DMS53 (cell line): ENCODE results near the gene MRPL41.
"Not testable (repeated sequence)": the region's sequence is repeated elsewhere in the genome, so short reads cannot be mapped to it uniquely, and the experiment has no call there.

Experiments used
- DNase-seq: peaks from one replicate; lab custom pipeline; 2025; lab: John Stamatoyannopoulos, UW

The MRPL41 gene

DNA sequence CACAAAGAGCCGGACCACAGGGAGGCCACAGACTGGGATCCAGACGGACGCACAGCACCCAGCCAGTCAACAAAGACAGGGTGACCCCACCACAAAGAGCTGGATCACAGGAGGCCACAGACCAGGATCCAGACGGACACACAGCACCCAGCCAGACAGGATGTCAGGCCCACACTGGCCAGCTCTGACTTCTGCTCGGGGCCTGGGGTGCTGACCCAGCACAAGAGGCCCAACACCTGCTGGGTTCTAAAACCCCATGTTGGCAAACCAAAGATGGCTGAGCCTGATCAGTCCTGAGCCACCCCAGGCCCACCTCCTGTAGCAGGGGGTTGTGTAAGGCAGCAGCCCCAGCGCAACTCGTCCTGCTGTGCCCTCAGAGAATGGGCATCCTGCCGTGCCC lies 32.3 kb downstream of the MRPL41 start:
- DNase-seq, result no peak

DNA sequence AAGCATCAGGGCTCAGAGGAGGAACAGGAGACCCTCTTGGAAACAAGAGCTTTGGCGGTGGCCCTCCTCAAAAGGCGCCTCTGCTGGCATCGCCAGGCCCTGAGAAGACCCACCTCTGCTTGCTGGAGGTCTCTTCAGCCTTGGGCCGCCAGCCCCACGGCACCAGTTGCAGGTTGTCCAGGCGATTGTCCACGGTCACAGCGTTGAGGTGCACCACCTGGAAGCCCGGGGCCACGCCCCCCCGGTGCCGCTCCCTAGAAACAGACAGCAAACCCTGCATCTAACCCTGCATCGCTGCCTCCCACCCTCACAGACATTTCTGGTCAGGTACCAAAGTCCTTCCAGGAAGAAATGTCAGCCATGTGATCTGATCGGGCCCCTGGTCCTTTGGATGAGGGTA lies 35.2 kb downstream of the MRPL41 start:
- DNase-seq, result no peak

DNA sequence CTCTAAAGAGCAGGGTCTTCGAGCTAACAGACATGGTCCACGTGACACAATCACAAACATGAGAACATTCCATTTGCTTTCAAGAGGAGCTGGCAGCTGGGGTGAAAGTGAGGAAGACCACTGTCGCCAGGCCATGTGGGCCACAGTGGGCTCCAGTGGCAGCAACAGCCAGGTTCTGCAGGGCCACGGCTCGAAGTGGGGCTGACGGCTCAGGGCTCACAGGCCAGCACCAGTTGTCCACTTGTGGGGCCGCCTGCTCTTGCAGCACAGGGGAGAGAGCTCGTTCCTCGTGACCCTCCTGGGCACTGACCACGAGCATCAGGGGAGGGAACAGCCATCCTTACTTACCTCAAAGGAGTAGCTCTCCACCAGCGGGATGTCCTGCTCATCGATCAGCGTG lies 36.6 kb downstream of the MRPL41 start:
- DNase-seq, result no peak

- DNase-seq, result no peak
Observed at GRCh38 chr9:137588891-137589290, 37.2 kb downstream of the MRPL41 start.

- DNase-seq, result peak; percentile 52
Observed at GRCh38 chr9:137589441-137590122, 37.9 kb downstream of the MRPL41 start.

DNA sequence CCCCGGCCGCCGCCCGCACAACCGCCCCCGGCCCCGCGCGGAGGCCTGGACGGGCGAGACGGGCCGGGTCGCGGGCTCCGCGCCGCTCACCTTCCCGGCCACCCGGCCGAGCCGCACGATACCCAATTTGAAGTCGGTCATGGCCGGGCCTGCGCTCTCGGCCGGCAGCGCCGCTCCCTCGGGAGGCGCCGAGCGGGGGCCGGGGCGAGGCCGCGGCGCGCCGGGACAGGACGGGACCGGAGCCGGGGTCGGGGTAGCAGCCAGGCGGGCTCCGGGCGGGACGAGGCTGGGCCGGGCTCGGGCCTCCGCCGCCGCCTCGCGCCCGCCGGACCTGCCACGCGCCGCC lies 38.4 kb downstream of the MRPL41 start:
- DNase-seq, result peak; percentile 75

GRCh38 chr9:137590469-137591383 lies 39.0 kb downstream of the MRPL41 start, which contains the start of gene ZMYND19:
Gene ZMYND19 (minus strand): TSS chr9:137590512. CDS start chr9:137590263, 249 bp downstream.
- DNase-seq, result peak; percentile 96

DNA sequence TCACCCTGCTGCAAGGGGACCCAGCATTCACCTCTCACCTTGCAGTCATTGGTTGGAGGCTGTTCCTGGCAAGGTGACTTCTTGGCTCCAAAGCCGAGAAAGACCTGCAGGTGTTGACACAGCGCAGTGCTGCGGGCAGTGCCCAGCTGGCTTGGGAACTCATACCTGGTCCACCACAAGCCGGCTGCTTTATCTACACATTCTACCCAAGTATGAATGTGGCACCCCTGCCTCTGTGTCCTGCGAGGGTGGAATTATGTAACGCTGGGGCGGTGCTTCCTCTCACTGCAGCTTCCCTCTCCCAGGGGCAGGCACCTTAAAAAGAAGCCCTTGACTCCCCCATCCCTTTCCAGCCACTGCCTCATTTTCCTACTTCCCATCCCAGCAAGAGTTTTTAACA lies 41.1 kb downstream of the MRPL41 start:
- no peak for DNase-seq

GRCh38 chr9:137593176-137593575 lies 41.5 kb downstream of the MRPL41 start:
- no peak for DNase-seq

DNA sequence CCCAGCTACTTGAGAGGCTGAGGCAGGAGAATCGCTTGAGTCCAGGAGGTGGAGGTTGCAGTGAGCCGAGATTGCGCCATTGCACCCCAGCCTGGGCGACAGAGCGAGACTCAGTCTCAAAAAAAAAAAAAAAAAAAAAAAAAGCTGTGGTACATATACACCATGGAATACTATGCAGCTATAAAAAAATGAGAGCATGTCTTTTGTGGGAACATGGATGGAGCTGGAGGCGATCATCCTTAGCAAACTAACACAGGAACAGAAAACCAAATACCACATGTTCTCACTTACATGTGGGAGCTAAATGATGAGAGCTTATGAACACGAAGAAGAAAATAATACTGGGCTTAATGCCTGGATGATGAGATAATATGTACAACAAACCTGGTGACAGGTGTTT lies 44.9 kb downstream of the MRPL41 start:
- not testable (repeated sequence) for DNase-seq

DNA sequence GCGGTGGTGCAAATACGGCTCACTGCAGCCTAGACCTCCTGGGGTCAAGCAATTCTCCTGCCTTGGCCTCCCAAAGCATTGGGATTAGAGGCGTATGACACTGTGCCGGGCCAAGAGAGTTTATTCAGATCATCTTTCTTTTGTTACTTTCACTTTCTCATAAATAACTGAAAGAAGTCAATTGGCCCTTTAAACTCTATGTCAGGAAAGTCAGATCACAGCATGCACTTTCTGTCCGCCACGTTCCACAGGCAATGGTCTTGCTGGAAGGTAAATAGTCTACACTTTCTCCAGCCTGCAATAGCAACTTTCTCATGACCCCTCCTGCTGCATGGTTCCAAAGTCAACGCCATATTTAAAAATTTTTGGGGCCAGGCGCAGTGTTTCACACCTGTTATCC lies 47.3 kb downstream of the MRPL41 start:
- no peak for DNase-seq
